ENCODE measurements around the gene ABCF1.

Gene ABCF1

GRCh38 chr6:30617565-30618269 lies 46.5 kb downstream of the ABCF1 start, which contains the start of gene MRPS18B:
TSS of gene MRPS18B (plus strand) at chr6:30617840. CDS start at chr6:30617866, 26 bp downstream.
- peak; percentile 95 for TF ChIP-seq MYC (IDR thresholded peaks at IDR 0.05; ENCODE audit: low read depth, low read length)
- TF ChIP-seq MAX (IDR thresholded peaks at IDR 0.05; ENCODE audit: low read depth, low read length) = peak; percentile 92
- no peak for TF ChIP-seq CTCF (IDR thresholded peaks at IDR 0.05; ENCODE audit: low read depth, low read length)
- TF ChIP-seq POLR2A (IDR thresholded peaks at IDR 0.05; ENCODE audit: extremely low read depth, insufficient read length) = peak; percentile 94
- DNase-seq (ENCODE audit: low read depth) = peak; percentile 99
- H3K4me3 ChIP-seq (ENCODE audit: low read depth, low read length) = peak within 1 kb of the TSS; percentile 99

GRCh38 chr6:30618270-30618797 lies 47.1 kb downstream of the ABCF1 start:
- peak overlapping the region; percentile 98 for H3K4me3 ChIP-seq (ENCODE audit: low read depth, low read length)
- TF ChIP-seq MYC (IDR thresholded peaks at IDR 0.05; ENCODE audit: low read depth, low read length) = no peak
- DNase-seq (ENCODE audit: low read depth) = peak; percentile 33

GRCh38 chr6:30619561-30619960 lies 48.3 kb downstream of the ABCF1 start:
- H3K4me3 ChIP-seq (ENCODE audit: low read depth, low read length) = no peak overlapping the region
- DNase-seq (ENCODE audit: low read depth) = no peak
- TF ChIP-seq MAX (IDR thresholded peaks at IDR 0.05; ENCODE audit: low read depth, low read length) (no peak), POLR2A (IDR thresholded peaks at IDR 0.05; ENCODE audit: extremely low read depth, insufficient read length) (no peak), CTCF (IDR thresholded peaks at IDR 0.05; ENCODE audit: low read depth, low read length) (no peak)

GRCh38 chr6:30625511-30625910 lies 54.3 kb downstream of the ABCF1 start:
- no peak overlapping the region for H3K4me3 ChIP-seq (ENCODE audit: low read depth, low read length)
- DNase-seq (ENCODE audit: low read depth) = no peak
- no peak for TF ChIP-seq CTCF (IDR thresholded peaks at IDR 0.05; ENCODE audit: low read depth, low read length)
- no peak for TF ChIP-seq MYC (IDR thresholded peaks at IDR 0.05; ENCODE audit: low read depth, low read length)
- TF ChIP-seq POLR2A (IDR thresholded peaks at IDR 0.05; ENCODE audit: extremely low read depth, insufficient read length) = no peak
- no peak for TF ChIP-seq MAX (IDR thresholded peaks at IDR 0.05; ENCODE audit: low read depth, low read length)

GRCh38 chr6:30626484-30627366 lies 55.5 kb downstream of the ABCF1 start, which contains the start of gene ATAT1:
TSS of gene ATAT1 (plus strand) at chr6:30626874.
- H3K4me3 ChIP-seq (ENCODE audit: low read depth, low read length) = peak within 1 kb of the TSS; percentile 66
- peak; percentile 86 for DNase-seq (ENCODE audit: low read depth)
- peak; percentile 56 for TF ChIP-seq POLR2A (IDR thresholded peaks at IDR 0.05; ENCODE audit: extremely low read depth, insufficient read length)
- no peak for TF ChIP-seq MAX (IDR thresholded peaks at IDR 0.05; ENCODE audit: low read depth, low read length)
- TF ChIP-seq CTCF (IDR thresholded peaks at IDR 0.05; ENCODE audit: low read depth, low read length) = peak; percentile 38

- H3K4me3 ChIP-seq (ENCODE audit: low read depth, low read length) = no peak overlapping the region
- no peak for DNase-seq (ENCODE audit: low read depth)
- TF ChIP-seq CTCF (IDR thresholded peaks at IDR 0.05; ENCODE audit: low read depth, low read length) = no peak
- no peak for TF ChIP-seq MAX (IDR thresholded peaks at IDR 0.05; ENCODE audit: low read depth, low read length)
- TF ChIP-seq MYC (IDR thresholded peaks at IDR 0.05; ENCODE audit: low read depth, low read length) = no peak
- TF ChIP-seq POLR2A (IDR thresholded peaks at IDR 0.05; ENCODE audit: extremely low read depth, insufficient read length) = no peak
Measured at GRCh38 chr6:30635834-30636233, 64.6 kb downstream of the ABCF1 start.

All from NB4 (cell line).